Fibroblast of skin of left quadriceps (primary cell): ENCODE results near the gene TTC3.

Experiments
- DNase-seq, 2 experiments: peaks; one replicate each; pipeline ENCODE4 v3.0.0-alpha.2; 2013; ENCODE audit warnings: low read depth in 2 of 2

TTC3 gene

DNA sequence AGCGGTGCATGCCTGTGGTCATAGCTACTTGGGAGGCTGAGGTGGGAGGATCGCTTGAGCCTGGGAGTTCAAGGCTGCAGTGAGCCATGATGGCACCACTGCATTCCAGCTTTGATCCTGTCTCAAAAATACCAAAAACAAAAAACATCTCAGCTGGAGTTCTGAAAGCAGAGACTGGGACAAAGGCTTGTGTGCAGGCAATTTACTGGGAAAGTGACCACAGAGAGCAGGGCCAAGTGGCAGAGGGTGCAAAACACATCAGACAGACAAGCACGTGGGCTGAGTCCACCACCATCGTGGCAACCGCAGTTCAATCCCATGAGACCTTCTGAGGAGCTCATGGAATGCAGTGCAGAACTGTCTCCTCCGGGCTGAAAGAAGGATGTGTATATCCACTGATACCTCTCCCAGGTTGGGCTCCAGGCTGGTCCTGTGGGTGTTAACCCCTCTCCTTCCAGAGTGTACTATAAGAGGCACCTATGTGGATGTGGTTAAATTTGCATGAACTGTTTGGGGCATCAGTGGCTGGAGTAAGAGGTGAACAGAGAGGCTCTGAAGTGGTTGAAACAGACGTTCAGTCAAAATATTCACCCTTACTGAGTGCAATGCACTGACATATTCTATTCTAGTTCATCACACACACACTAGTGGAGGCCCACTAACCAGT is 11.0 kb upstream of the TTC3 start:
- no peak for DNase-seq

DNA sequence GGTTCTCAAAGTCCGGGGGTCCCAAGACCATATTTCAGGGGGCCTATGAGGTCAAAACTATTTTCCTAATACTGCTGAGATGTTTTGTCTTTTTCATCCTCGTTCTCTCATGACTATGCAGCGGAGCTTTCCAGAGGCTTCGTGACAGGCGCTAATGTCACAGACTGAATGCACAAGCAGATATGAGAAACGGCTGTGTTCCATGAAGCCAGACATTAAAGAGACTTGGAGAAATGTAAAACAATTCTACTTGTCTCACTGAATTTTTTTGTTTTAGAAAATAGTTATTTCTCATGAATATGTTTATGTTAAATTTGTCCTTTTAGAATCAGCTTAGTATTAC is 10.5 kb upstream of the TTC3 start:
- no peak for DNase-seq

DNA sequence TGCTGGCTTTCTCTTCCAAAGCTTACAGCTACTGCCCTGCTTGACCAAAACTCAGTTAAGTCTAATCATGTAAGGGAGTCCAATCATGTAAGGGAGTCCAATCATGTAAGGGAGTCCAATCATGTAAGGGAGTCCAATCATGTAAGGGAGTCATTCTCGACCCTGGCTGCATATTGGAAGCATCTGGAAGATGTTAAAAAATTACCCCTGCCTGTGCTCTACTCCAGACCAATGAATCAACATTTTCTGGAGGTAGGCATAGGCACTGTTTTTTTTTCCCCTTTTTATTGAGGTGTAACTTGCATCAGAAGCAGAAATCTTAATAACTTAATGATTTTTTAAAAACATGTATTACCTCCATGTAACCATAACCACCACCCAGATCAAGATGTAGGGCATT is 9.6 kb upstream of the TTC3 start:
- DNase-seq, result no peak

DNA sequence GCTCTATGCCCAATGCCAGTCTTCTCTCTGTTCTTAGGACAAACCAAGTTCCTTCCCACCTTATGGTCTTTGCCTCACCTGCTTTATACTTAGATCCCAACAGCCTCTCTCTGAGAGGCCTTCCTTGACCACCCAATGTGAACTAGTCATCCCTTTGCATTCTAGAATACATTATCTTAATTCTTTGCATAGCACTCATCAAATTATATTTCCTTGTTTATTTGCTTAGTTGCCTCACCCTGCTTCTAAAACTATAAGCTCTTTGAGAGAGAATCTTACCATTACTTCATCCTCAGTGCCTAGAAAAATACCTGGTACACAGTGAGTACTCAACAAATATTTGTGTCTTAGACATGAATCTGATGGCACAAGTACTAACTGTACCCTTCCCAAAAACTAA is 8.2 kb upstream of the TTC3 start:
- no peak for DNase-seq

DNA sequence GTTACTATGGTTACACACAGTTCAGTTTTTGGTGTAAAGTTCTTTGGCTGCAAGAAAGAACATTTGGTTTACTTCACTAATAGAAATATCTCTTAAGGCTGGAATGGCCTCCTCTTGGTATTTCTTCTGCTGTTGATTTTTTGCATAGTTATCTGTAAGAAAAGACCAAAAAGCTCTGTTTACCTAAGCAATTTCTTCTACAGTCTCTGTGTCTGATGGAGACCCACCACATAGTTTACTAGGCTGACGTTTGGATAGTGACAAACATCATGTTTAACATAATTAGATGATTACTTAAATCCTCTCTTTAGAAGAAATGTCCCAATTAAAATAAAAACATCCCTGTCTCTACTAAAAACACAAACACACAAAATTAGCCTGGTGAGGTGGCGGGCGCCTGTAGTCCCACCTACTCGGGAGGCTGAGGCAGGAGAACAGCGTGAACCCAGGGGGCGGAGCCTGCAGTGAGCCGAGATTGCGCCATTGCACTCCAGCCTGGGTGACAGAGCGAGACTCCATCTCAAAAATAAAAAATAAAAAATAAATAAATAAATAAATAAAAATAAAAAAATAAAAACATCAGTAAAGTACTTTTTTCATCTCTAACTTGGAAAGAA is 7.4 kb upstream of the TTC3 start:
- no peak for DNase-seq

DNA sequence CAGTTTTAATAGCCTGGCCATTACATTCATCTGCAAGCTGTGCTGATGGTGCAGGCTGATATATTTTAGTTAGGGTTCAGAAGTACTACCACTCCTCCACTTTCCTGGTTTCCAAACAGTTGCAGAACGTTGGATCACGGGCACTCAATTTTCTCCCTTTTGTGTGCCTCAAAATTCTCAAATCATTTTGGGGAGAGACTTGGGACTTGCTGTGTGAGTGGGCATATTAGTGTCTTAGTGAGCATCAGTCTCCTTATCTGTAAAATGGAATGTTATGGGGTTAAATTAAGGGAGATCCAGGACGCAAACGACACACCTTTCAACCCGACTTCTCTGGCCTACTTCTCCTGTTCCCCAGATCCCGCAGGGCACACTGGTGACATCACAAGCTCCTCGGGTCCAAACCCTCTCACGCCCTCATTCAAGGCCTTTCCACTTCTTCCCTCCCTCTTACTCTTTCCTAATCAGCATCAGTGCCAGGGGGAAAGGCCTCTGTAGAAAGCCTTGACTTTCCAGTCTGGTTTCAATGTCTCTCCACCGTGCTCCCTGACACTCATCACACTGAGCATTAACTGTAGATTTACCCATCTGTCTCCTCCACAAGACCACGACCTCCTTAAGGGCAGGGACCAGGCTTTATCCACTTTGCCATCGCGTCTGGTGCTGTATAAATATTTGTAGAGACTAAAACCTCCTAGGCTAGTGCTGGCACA is 1.3 kb upstream of the TTC3 start:
- no peak for DNase-seq

DNA sequence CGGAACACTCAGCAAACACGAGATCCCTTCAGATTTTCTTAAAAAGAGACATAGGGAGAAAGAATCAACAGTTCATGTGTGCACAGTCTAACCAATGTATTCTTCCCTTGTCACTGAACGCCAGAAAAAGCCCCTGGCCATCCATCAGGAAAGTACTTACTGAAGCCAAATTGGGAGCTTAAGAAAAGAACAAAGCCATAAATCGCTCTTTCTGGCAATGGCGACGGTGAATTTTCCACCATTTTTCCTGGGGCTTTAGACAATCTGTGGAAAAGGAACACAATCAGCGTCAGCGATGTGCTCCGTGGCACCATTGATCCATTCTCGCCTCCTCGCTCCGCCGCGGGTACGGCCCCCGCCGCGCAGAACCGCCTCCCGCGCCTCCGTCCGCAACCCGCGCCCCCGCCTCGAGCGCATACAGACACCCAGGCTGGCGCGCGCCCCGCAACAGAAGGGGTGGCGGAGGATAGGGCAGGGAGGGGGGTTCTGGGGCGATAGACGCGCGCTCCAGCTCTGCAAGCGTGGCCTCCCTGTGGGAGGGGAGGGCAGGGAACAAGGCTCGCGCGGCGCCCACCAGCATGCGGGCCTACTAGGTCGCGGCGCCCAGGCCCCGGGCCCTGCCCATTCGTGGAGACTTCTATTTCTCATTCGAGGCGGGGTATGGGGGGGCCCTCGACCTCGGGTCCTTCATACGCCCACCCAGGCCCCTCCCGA is 623 bp upstream of the TTC3 start:
- DNase-seq, result no peak

DNA sequence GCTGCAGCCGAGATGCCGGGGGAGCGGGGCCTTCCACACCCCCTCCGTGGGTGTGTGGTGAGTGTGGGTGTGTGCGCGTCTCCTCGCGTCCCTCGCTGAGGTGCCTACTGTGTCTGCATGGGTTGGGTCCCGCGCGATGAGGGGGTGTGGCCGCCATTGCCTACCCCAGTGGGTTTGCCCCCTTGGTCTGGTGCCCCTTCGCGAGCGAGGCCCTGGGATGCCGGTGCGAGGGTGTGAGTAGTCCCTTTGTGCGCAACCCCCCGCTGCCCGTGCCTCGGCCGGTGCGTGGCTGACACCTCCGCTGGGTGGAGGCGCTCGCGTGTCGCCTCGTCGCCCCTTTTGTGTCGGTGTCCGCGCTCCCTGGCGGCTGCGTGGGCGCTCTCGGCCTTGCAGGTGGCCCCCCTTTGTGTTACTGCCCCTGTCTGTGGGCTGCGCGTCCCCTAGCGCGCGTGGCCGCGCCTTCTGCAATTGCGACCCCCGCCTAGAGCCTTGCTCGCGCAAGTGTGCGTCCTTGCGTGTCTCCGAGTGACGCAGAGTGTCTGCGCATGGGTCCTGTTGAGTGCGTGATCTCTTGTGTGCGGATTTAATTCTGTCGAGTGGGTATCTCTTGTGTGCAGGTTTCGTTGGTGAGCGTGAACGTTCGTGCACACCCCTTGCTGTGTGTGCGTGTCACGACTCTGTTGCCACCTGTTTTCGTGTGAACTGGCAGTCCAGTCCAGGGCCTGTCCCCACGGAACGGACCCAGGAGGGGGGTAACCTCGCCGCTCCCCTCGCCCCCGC is 553 bp downstream of the TTC3 start:
- no peak for DNase-seq

DNA sequence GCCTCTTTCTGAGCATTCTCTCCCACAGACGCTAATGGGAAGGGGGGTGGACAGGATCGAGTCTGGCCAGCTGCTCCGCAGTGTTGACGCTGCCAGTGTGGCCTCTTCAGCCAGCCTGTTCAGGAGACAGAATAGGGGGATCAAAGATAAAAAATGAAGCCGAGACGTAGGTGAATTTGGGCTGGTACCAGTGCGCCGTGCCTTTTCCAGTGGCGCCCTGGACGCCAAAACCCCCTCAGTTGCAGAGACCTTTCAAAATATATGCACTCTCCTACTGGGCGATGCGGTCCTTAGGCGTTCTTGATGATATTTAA is 1.1 kb downstream of the TTC3 start:
- no peak for DNase-seq

DNA sequence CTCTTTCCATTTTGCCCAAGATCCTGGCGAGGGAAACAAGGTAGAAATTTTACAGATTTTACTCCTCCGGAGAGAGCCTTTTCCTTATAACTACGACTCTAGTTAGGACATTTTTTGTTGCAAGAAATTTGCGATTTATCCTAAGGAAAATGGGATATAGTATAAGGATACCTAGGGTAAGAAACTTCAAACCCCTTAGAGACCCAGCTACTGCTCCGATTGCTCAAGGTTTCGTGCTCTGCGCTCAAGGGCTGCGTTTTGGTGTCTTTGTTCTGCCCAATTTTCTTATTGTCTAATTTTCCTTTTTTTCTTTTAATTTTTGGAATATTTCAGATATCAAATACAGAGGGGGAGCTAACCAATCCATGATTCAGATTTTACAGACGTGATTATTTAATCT is 1.5 kb downstream of the TTC3 start:
- no peak for DNase-seq

DNA sequence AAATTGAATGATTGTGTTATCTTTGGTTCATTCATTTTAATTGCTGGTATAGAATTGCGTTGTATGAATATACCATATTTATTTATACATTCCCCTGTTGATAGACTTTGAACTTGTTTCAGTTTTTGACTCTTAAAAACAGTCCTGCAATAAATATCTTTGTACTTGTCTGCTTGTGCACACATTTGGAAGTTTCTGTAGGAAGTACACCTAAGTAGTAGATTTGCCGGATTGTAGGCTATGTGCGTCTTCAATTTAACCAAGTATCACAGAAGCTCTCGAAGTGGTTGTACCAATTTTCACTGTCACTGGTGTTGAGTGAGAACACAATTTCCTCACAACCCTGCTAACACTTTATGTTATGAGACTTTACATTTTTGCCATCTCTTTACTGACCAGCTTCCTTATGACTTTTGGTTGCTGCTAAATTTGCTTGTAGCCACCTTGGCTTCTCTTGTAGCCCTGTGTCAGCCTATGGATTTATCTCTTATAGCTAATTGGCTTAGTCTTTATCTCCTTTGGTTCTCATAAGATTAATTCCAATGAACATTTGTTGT is 2.2 kb downstream of the TTC3 start:
- DNase-seq, result no peak

DNA sequence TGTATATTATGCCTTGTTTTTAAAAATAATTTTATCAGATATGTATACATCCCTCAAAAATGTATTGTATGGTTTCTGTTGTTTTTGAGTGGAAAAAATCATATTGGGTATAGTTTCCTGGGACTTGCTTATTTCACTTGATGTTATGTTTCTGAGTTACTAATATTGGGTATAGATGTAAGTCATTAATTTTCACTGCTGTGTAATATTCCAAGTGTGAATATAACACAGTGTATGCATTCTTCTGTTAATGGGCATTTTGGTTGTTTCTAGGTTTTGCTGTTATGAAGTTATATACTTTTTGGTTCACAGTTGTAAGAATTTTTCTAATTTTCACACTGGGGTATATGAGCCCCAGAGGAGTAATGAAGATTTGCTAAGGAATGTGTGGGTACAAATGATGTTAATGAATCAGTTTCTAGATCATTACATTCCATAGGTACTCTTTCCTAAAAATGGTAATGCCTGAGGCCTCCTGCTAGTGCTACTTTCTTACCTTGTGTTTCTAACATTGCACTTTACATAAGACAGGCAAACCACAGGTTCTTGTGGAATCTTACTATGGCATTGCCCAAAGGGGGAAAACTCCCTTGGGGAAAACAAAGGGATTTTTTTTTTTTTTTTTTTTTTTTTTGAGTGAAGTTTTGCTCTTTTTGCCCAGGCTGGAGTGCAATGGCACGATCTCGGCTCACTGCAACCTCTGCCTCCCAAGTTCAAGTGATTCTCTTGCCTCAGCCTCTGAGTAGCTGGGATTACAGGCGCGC is 3.2 kb downstream of the TTC3 start:
- no peak for DNase-seq

DNA sequence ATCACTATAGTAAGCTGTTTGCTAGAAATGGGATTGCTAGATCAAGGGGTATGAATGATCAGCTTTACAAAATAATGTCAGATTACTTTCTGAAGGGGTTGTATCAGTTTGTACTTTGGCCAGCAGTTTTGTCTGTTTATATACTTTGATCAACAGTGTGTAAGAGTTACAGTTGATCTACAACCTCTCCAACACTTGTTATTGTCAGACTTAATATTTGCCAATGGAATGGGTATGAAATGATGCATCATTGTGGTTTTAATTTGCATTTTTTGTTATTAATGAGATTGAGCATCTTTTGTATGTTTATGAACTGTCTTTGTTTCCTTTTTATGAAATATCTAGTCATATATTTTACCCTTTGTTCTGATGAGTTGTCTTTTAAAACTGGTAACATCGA is 4.3 kb downstream of the TTC3 start:
- no peak for DNase-seq

DNA sequence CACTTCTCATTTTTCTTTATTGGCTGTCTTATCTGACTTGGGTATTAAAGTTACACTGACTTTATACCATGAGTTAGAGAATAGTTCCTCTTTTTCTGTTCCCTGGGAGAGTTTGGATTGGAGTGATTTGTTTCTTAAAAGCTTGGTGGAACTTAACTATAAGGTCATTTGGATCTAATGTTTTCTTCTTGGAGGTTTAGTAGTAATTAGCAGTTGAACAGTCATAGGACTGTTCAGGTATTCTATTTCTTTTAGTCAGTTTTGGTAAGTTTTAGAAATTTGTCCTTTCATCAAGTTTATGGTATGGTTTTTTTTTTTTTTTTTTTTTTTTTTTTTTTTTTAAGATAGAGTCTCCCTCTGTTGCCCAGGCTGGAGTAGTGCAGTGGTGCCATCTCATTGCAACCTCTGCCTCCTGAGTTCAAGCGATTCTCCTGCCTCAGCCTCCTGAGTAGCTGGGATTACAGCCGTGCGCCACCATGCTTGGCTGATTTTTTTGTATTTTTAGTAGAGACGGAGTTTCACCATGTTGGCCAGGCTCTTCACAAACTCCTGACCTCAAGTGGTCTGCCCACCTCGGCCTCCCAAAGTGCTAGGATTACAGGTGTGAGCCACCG is 6.3 kb downstream of the TTC3 start:
- no peak for DNase-seq

DNA sequence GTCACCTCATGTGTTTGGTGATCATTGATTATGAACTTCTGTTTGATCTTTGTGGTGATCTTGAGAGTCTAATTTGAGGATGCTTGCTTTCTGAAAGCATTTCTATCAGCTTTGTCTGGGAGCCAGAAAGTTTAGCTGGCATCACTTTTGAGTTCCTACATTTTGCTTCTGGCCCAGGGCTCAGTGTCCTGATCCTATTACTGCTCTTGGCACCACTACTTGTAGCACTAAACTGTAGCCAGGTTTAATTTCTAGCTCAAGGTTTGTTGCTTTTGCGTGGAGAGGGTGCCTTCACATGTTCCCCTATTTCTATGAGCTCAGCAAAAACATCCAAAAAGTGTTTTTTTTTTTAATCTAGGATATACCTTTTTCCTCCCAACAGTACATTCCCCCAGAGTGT is 9.3 kb downstream of the TTC3 start:
- no peak for DNase-seq

DNA sequence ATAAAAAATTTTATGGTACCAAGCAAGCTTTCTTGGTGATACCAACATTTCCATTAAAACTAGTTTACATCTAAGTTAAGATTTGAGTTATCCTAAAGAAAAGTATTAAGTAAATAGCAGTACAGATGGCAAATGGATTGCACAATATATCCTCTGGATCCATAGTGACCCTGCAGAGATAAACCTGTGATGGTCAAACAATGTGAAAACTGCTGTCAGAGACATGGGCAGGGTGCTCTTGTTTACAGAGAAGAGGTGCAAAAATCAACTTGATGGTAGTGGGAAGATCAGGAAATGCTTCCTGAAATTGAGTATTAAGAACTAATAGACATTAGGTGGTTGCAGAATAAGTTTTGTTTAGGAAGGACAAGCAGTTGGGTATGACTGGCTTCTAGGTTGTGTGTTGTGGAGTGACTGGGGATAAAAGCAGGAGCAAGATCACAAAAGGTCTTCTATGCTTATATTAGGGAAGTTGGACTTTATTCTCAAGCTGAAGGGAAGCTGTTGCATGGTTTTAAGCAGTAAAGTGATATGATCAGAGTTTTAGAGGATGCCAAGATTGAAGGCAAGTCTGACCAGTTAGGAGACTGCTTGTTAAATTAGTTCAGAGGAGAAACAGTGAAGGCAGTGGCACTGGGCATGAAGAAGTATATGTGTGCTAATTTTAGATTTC is 9.9 kb downstream of the TTC3 start:
- no peak for DNase-seq

DNA sequence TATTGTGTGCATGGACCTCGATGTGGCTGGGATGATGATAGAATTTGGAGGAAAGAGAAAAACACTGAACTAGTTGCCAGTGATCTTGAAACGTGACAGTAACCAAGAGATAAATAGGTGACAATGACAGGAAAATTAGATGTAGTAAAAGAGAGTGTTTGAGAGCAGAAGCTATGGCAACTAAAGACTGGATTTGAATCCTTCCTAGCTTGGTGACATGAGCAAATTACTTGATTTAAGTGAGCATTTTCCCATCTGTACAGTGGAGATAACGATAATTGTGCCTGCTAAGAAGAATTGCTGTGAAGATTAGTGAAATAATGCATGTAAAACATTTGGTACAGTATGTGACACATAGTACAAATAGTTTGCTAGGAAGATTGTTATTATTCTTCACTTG is 12.7 kb downstream of the TTC3 start:
- no peak for DNase-seq

DNA sequence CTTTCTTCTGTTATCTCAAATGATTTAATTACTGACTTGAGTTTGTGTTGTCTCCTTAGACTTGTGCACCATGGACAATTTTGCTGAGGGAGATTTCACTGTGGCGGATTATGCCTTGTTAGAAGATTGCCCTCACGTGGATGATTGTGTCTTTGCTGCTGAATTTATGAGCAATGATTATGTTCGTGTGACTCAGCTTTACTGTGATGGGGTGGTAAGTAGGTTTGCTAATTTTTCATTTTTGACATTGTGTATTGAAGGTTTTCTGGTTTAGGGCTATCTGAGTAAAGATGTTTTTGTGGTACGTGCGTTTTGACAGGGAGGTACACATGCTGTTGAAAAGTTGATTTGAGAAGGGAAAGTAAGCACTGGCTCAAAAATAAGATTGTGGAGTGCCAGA is 14.1 kb downstream of the TTC3 start:
- peak; percentile 32 to 39 for DNase-seq

DNA sequence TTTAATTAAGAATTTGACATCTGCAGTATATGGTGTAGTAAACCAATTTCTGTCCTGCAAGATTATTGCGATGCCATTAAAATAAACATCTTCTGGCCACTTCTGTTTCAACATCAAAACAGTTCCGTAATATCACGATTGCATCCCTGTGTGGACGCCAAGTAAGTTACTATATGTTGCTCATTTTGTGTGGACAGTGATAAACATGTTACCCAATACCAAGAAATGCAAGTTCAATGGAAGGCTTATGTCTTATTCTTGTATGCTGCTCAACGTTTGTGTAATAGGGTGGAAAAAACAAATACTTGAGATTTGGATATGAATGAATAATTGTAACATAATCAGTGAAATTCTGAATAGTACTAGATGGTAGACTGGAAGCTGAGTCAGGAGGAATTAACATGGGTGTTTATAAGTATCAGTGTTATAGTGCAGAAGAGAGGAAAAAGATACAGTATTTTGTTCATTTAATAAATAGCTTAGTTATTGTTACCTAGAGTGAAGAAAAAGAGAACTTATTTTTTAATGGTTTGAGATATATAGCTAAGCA is 15.2 kb downstream of the TTC3 start:
- DNase-seq, result no peak

DNA sequence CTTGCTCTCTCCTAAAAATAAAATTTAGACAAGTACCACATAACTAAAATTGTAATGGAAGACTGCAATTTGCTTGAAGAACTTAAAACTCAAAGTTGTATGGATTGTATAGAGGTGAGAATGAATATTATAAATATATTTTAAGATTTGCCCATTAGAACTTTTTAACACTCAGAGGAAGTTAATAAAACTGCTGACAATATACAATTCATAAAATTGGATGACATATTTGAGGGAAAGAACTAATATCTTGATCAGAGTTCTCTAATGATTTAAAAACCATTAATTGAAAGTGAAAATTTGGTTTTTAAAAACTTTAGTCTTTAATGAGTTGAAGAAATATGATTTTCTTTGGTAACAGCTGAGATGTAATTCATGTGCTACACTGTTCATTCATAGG is 20.9 kb downstream of the TTC3 start:
- DNase-seq, result no peak
